Endodermal cell (in vitro differentiated cells): ENCODE measurements around the gene GALR3. TPM values are rescaled to one million over a fixed set of nuclear protein-coding genes. Genes with fewer than 3 reads are reported as not detected.
A peak's percentile ranks its signal among the peaks of the same experiment; 100 is the strongest.

Experiments
- DNase-seq: peaks from one replicate; pipeline ENCODE4 v3.0.0-alpha.2; 2017
- H3K27ac ChIP-seq: 2 replicates; pipeline ENCODE4 v1.5.1; 2013; ENCODE audit warnings: mild to moderate bottlenecking, low read depth, low read length, moderate library complexity
- H3K27me3 ChIP-seq: 2 replicates; pipeline ENCODE4 v1.6.1; 2013; ENCODE audit warnings: mild to moderate bottlenecking, low read length, moderate library complexity; ENCODE audit not compliant: insufficient read depth, control insufficient read depth, poor library complexity, severe bottlenecking
- H3K36me3 ChIP-seq: 2 replicates; pipeline ENCODE4 v1.7.0; 2013; ENCODE audit warnings: mild to moderate bottlenecking, low read length, moderate library complexity; ENCODE audit not compliant: control insufficient read depth, insufficient read depth
- H3K4me1 ChIP-seq: one replicate; pipeline ENCODE4 v1.7.0; 2013; ENCODE audit warnings: low read length; ENCODE audit not compliant: control insufficient read depth, insufficient read depth
- H3K4me3 ChIP-seq: 2 replicates; pipeline ENCODE4 v1.5.1; 2013; ENCODE audit warnings: mild to moderate bottlenecking, low read length, moderate library complexity
- H3K9ac ChIP-seq: 2 replicates; pipeline ENCODE4 v1.6.1; 2013; ENCODE audit warnings: mild to moderate bottlenecking, low read length, moderate library complexity; ENCODE audit not compliant: poor library complexity, severe bottlenecking; ENCODE audit errors: extremely low read depth
- H3K9me3 ChIP-seq: 2 replicates; pipeline ENCODE4 v1.6.1; 2013; ENCODE audit warnings: mild to moderate bottlenecking, low read length, moderate library complexity; ENCODE audit not compliant: control insufficient read depth
- H3K27ac Mint-ChIP-seq: 2 replicates; pipeline ENCODE4 v1.8.0; 2020; ENCODE audit warnings: mixed read lengths
- H3K27me3 Mint-ChIP-seq: 2 replicates; pipeline ENCODE4 v1.8.0; 2021; ENCODE audit warnings: mild to moderate bottlenecking, mixed read lengths; ENCODE audit not compliant: insufficient read depth
- H3K36me3 Mint-ChIP-seq: 2 replicates; pipeline ENCODE4 v1.8.0; 2020; ENCODE audit warnings: low read depth, mixed read lengths
- H3K4me1 Mint-ChIP-seq: 2 replicates; pipeline ENCODE4 v1.8.0; 2020; ENCODE audit warnings: mixed read lengths
- H3K4me3 Mint-ChIP-seq: 2 replicates; pipeline ENCODE4 v1.8.0; 2020; ENCODE audit warnings: mild to moderate bottlenecking, moderate library complexity, mixed read lengths
- H3K9me3 Mint-ChIP-seq: 2 replicates; pipeline ENCODE4 v1.8.0; 2020; ENCODE audit warnings: mild to moderate bottlenecking, mixed read lengths
- CTCF ChIP-seq: fragments of 200-600 bp; sonication (generic); conservative IDR thresholded peaks from 2 replicates; pipeline ENCODE4 v1.5.0; 2021; ENCODE audit warnings: antibody characterized with exemption, mild to moderate bottlenecking
- WGBS, 2 experiments: methylation state at CpG; one replicate each; pipeline versions ENCODE4 v1.1.5 to v1.1.7; 2013; ENCODE audit warnings: missing lambda C conversion rate in 2 of 2, mixed read lengths in 1 of 2; ENCODE audit not compliant: insufficient coverage in 1 of 2, insufficient read length in 1 of 2; 5-methylcytosine and 5-hydroxymethylcytosine counted together
- total RNA-seq, 2 donors: library from RNA; stranded (reverse); fragmentation: NEBNext Ultra II Directional in 1 of 2; extraction: Animal tissue kit (Norgen Biotek cat#: 25700) in 1 of 2; gene quantifications; 2 replicates in 1 of 2; 3 replicates in 1 of 2; pipeline ENCODE4 v1.2.1, GENCODE V29; 2021

The GALR3 gene
- total RNA-seq, 2 donors from 2014 or later, result 0.40 to 0.77 TPM

GRCh38 chr22:37831472-37831871, 8.3 kb downstream of the GALR3 start:
- no peak overlapping the region for H3K27ac Mint-ChIP-seq
- WGBS, 2 experiments, result 98 to 99% methylated on average over 8 to 11 of the region's 11 CpGs
- H3K9me3 Mint-ChIP-seq, result no peaks in the 10 kb centered on the region
- no peak overlapping the region for H3K4me3 Mint-ChIP-seq
- no peak for TF ChIP-seq CTCF
- H3K27me3 Mint-ChIP-seq, result no peaks in the 10 kb centered on the region
- Histone ChIP-seq H3K27ac (no peak overlapping the region), H3K4me3 (no peak overlapping the region), H3K9ac (no peak overlapping the region), H3K27me3 (no peaks in the 10 kb centered on the region), H3K36me3 (peaks cover 39% of the 10 kb centered on the region), H3K4me1 (no peaks in the 10 kb centered on the region), H3K9me3 (no peaks in the 10 kb centered on the region)
- H3K4me1 Mint-ChIP-seq, result no peaks in the 10 kb centered on the region
- no peak for DNase-seq
- H3K36me3 Mint-ChIP-seq, result peaks cover 34% of the 10 kb centered on the region

- WGBS, 2 experiments, result 92 to 97% methylated on average over 7 to 16 of the region's 16 CpGs
- H3K27me3 ChIP-seq, result no peaks in the 10 kb centered on the region
- H3K9ac ChIP-seq, result no peak overlapping the region
- no peak overlapping the region for H3K27ac Mint-ChIP-seq
- H3K4me3 Mint-ChIP-seq, result no peak overlapping the region
- peaks cover 44% of the 10 kb centered on the region for H3K36me3 ChIP-seq
- no peaks in the 10 kb centered on the region for H3K9me3 ChIP-seq
- H3K4me1 Mint-ChIP-seq, result no peaks in the 10 kb centered on the region
- H3K4me1 ChIP-seq, result no peaks in the 10 kb centered on the region
- H3K4me3 ChIP-seq, result no peak overlapping the region
- no peaks in the 10 kb centered on the region for H3K9me3 Mint-ChIP-seq
- no peaks in the 10 kb centered on the region for H3K27me3 Mint-ChIP-seq
- H3K36me3 Mint-ChIP-seq, result peaks cover 34% of the 10 kb centered on the region
- no peak for TF ChIP-seq CTCF
- no peak overlapping the region for H3K27ac ChIP-seq
- no peak for DNase-seq
These were observed 9.1 kb downstream of the GALR3 start for GRCh38 chr22:37832022-37832857.

DNA sequence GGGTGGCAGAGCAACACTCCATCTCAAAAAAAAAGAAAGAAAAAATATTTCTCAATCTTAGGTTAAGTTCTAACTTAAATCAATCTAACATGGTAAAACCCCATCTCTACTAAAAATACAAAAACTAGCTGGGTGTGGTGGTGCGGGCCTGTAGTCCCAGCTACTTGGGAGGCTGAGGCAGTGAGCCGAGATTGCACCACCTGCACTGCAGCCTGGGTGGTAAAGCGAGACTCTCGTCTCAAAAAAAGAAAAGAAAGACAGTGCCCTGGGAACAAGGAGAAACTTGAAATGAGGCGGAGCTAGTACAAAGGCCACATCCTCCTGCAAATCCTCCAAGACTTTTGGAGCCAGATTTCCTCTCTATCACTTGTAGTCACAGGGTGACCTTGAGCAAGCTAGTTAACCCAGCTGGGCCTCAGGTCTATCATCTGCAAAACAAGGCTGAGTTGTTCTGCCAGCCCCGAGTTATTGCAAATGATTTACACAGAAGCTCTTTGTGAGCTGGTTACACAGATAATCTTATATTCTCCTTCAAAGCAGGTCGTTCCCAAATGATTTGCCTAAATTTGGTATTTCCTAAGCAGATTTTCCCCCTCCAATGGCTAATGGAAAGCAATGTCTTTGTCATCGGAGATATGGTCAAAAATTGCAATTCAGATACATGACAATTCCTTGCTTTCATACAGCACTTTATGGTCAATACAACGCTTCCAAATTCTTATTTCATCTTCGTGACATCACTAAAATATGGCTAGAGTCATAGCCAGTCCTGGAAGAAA, 19.0 kb downstream of the GALR3 start:
- peaks cover 8% of the 10 kb centered on the region for H3K9me3 Mint-ChIP-seq
- peaks cover 7% of the 10 kb centered on the region for H3K9me3 ChIP-seq
- H3K27me3 ChIP-seq, result no peaks in the 10 kb centered on the region
- H3K9ac ChIP-seq, result no peak overlapping the region
- peaks cover 2% of the 10 kb centered on the region for H3K27me3 Mint-ChIP-seq
- peaks cover 13% of the 10 kb centered on the region for H3K36me3 ChIP-seq
- WGBS, 2 experiments, result 96 to 97% methylated on average over 9 to 10 of the region's 10 CpGs
- TF ChIP-seq CTCF, result no peak
- no peak for DNase-seq
- H3K4me3 Mint-ChIP-seq, result peak overlapping the region; percentile 77
- H3K36me3 Mint-ChIP-seq, result peaks cover 17% of the 10 kb centered on the region
- no peaks in the 10 kb centered on the region for H3K4me1 Mint-ChIP-seq
- no peak overlapping the region for H3K27ac Mint-ChIP-seq
- no peak overlapping the region for H3K27ac ChIP-seq
- no peaks in the 10 kb centered on the region for H3K4me1 ChIP-seq
- H3K4me3 ChIP-seq, result no peak overlapping the region
